DND-41 (cell line): ENCODE data around the gene GIT1.

Experiments used
- ATAC-seq: fragments of 200-7000 bp; cut with Tn5 transposase; 3 replicates; pipeline ENCODE4 v1.9.1; 2021; ENCODE audit warnings: low read depth; ENCODE audit not compliant: insufficient read depth
- DNase-seq: peaks from one replicate; pipeline ENCODE4 v3.0.0-alpha.2; 2020
- H2AFZ ChIP-seq: 2 replicates; pipeline ENCODE4 v1.6.0; 2012; ENCODE audit warnings: low read depth, low read length
- H3K27ac ChIP-seq: 2 replicates; pipeline ENCODE4 v1.5.1; 2012; ENCODE audit warnings: low read length, inconsistent platforms
- H3K27me3 ChIP-seq: fragments of 200-600 bp; sonication (generic); 2 replicates; pipeline ENCODE4 v1.6.0; 2012; ENCODE audit warnings: low read length, mild to moderate bottlenecking, inconsistent platforms; ENCODE audit not compliant: insufficient read depth, poor library complexity
- H3K36me3 ChIP-seq: 2 replicates; pipeline ENCODE4 v1.5.1; 2012; ENCODE audit warnings: low read length, inconsistent platforms; ENCODE audit not compliant: insufficient read depth
- H3K4me1 ChIP-seq: 2 replicates; pipeline ENCODE4 v1.5.1; 2012; ENCODE audit warnings: mild to moderate bottlenecking, low read length; ENCODE audit not compliant: insufficient read depth
- H3K4me2 ChIP-seq: 2 replicates; pipeline ENCODE4 v1.6.0; 2012; ENCODE audit warnings: mild to moderate bottlenecking, moderate library complexity, low read length, inconsistent platforms; ENCODE audit not compliant: insufficient read depth
- H3K4me3 ChIP-seq, 2 experiments: fragments of 200-600 bp in 1 of 2; shearing (Covaris generic) in 1 of 2; 2 replicates each; pipeline ENCODE4 v1.5.1; 2012 to 2016; ENCODE audit warnings: inconsistent platforms in 2 of 2, low read length in 2 of 2, mild to moderate bottlenecking in 2 of 2, low read depth in 1 of 2, moderate library complexity in 1 of 2
- H3K79me2 ChIP-seq: 2 replicates; pipeline ENCODE4 v1.6.0; 2012; ENCODE audit warnings: low read length, inconsistent platforms; ENCODE audit not compliant: insufficient read depth
- H3K9ac ChIP-seq: 2 replicates; pipeline ENCODE4 v1.6.0; 2012; ENCODE audit warnings: low read depth, mild to moderate bottlenecking, inconsistent platforms, low read length, moderate library complexity
- H3K9me3 ChIP-seq: 2 replicates; pipeline ENCODE4 v1.5.1; 2012; ENCODE audit warnings: low read length, moderate library complexity, mild to moderate bottlenecking, inconsistent platforms; ENCODE audit not compliant: insufficient read depth, severe bottlenecking
- H4K20me1 ChIP-seq: 2 replicates; pipeline ENCODE4 v1.6.0; 2012; ENCODE audit warnings: low read length; ENCODE audit not compliant: insufficient read depth
- EZH2 ChIP-seq: IDR thresholded peaks from 3 replicates; pipeline ENCODE4 v1.6.1; 2012; ENCODE audit warnings: borderline replicate concordance, low read depth, mild to moderate bottlenecking, moderate library complexity, low read length, inconsistent platforms; ENCODE audit not compliant: severe bottlenecking
- TF ChIP-seq, protein P1 (sequence below): IDR thresholded peaks from 2 replicates; pipeline ENCODE4 v1.5.1; 2012; ENCODE audit warnings: borderline replicate concordance, low read length, moderate library complexity, mild to moderate bottlenecking; ENCODE audit not compliant: poor library complexity, severe bottlenecking; ENCODE audit errors: extremely low read depth

The GIT1 gene

GRCh38 chr17:29571486-29571882, 18.0 kb downstream of the GIT1 start:
- Histone ChIP-seq H3K4me2 (no peak overlapping the region), H3K36me3 (peaks cover 48% of the 10 kb centered on the region), H3K79me2 (peaks cover 25% of the 10 kb centered on the region), H2AFZ (no peak overlapping the region), H4K20me1 (peaks cover 45% of the 10 kb centered on the region; the same call in 1 of the 2 replicates), H3K4me1 (peaks cover 32% of the 10 kb centered on the region), H3K4me3 (no peak overlapping the region), H3K27me3 (peaks cover 3% of the 10 kb centered on the region), H3K9ac (peak overlapping the region; percentile 8; the same call in 1 of the 2 replicates), H3K9me3 (no peaks in the 10 kb centered on the region), H3K27ac (no peak overlapping the region)
- DNase-seq = no peak
- no peak for ATAC-seq
- no peak for TF ChIP-seq EZH2
- TF ChIP-seq, protein P1, sequence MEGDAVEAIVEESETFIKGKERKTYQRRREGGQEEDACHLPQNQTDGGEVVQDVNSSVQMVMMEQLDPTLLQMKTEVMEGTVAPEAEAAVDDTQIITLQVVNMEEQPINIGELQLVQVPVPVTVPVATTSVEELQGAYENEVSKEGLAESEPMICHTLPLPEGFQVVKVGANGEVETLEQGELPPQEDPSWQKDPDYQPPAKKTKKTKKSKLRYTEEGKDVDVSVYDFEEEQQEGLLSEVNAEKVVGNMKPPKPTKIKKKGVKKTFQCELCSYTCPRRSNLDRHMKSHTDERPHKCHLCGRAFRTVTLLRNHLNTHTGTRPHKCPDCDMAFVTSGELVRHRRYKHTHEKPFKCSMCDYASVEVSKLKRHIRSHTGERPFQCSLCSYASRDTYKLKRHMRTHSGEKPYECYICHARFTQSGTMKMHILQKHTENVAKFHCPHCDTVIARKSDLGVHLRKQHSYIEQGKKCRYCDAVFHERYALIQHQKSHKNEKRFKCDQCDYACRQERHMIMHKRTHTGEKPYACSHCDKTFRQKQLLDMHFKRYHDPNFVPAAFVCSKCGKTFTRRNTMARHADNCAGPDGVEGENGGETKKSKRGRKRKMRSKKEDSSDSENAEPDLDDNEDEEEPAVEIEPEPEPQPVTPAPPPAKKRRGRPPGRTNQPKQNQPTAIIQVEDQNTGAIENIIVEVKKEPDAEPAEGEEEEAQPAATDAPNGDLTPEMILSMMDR = no peak

- H3K79me2 ChIP-seq = peaks cover 35% of the 10 kb centered on the region
- ATAC-seq = no peak
- no peak overlapping the region for H3K4me3 ChIP-seq
- H3K36me3 ChIP-seq = peaks cover 38% of the 10 kb centered on the region
- no peak overlapping the region for H3K27ac ChIP-seq
- no peaks in the 10 kb centered on the region for H3K9me3 ChIP-seq
- H3K27me3 ChIP-seq = peaks cover 9% of the 10 kb centered on the region
- peaks cover 44% of the 10 kb centered on the region; the same call in 1 of the 2 replicates for H4K20me1 ChIP-seq
- no peak overlapping the region for H2AFZ ChIP-seq
- peaks cover 41% of the 10 kb centered on the region for H3K4me1 ChIP-seq
- no peak overlapping the region for H3K9ac ChIP-seq
- TF ChIP-seq EZH2 = no peak
- TF ChIP-seq, protein P1 = no peak
- DNase-seq = peak; percentile 1
- H3K4me2 ChIP-seq = peak overlapping the region; percentile 24; the same call in 1 of the 2 replicates
These were observed 18.9 kb downstream of the GIT1 start for GRCh38 chr17:29570521-29570920.

- H3K4me1 ChIP-seq = peaks cover 50% of the 10 kb centered on the region
- H3K36me3 ChIP-seq = peaks cover 27% of the 10 kb centered on the region
- peaks cover 35% of the 10 kb centered on the region for H4K20me1 ChIP-seq
- peak overlapping the region; percentile 90 for H3K27ac ChIP-seq
- H3K9me3 ChIP-seq = no peaks in the 10 kb centered on the region
- H3K4me3 ChIP-seq = peak overlapping the region; percentile 67 to 84
- H3K27me3 ChIP-seq = peaks cover 9% of the 10 kb centered on the region
- H2AFZ ChIP-seq = peak overlapping the region; percentile 92
- peak overlapping the region; percentile 96 for H3K4me2 ChIP-seq
- peak overlapping the region; percentile 92 for H3K9ac ChIP-seq
- TF ChIP-seq, protein P1 = peak; percentile 5
- TF ChIP-seq EZH2 = no peak
- DNase-seq (no peak), ATAC-seq (no peak)
- peaks cover 38% of the 10 kb centered on the region for H3K79me2 ChIP-seq
These were observed 20.1 kb downstream of the GIT1 start for GRCh38 chr17:29569245-29569950.
